Ascending aorta (tissue), 2 donors: ENCODE data around the gene MDN1. TPM values are rescaled to one million over a fixed set of nuclear protein-coding genes. Genes with fewer than 3 reads are reported as not detected.

Experiments
- DNase-seq, 2 donors: peaks; one replicate each; pipeline ENCODE4 v3.0.0-alpha.2; 2019; ENCODE audit warnings: low spot score in 2 of 2
- H3K27ac ChIP-seq, 2 donors: fragments of 200-600 bp; sonication (generic); one replicate each; pipeline ENCODE4 v1.5.1; 2016 to 2017; ENCODE audit warnings: mild to moderate bottlenecking in 1 of 2
- H3K27me3 ChIP-seq: fragments of 200-600 bp; sonication (generic); one replicate; pipeline ENCODE4 v1.5.1; 2017
- H3K36me3 ChIP-seq, 2 donors: fragments of 200-600 bp; sonication (generic); one replicate each; pipeline ENCODE4 v1.5.1; 2016
- H3K4me1 ChIP-seq, 2 donors: fragments of 200-600 bp; sonication (generic); one replicate each; pipeline ENCODE4 v1.5.1; 2016 to 2017; ENCODE audit warnings: mild to moderate bottlenecking in 1 of 2
- H3K4me3 ChIP-seq, 2 donors: fragments of 200-600 bp; sonication (generic); one replicate each; pipeline ENCODE4 v1.5.1; 2016 to 2017; ENCODE audit warnings: mild to moderate bottlenecking in 1 of 2
- H3K9me3 ChIP-seq, 2 donors: fragments of 200-600 bp; sonication (generic); one replicate each; pipeline ENCODE4 v1.5.1; 2016
- intact Hi-C: fragments of 100-400 bp; cut with DNase I; formaldehyde crosslinking; loops from one replicate; pipeline ENCODE4 v1.15.1; 2023
- total RNA-seq: library from RNA; depleted of rRNA; stranded (reverse); fragments of >200 nt; gene quantifications from one replicate; pipeline ENCODE4 v1.1.0, GENCODE V29; 2016
- TF ChIP-seq, protein P1 (sequence below), 3 experiments: fragments of 200-600 bp in 2 of 3; fragments of 450-650 bp in 1 of 3; sonication (generic) in 2 of 3; IDR thresholded peaks; one replicate each; pipeline ENCODE4 v1.5.1; 2016 to 2019; ENCODE audit warnings: antibody characterized with exemption in 3 of 3, mild to moderate bottlenecking in 1 of 3, moderate library complexity in 1 of 3

MDN1 gene
- total RNA-seq, 1 donor from 2014 or later, result 12.2 TPM

DNA sequence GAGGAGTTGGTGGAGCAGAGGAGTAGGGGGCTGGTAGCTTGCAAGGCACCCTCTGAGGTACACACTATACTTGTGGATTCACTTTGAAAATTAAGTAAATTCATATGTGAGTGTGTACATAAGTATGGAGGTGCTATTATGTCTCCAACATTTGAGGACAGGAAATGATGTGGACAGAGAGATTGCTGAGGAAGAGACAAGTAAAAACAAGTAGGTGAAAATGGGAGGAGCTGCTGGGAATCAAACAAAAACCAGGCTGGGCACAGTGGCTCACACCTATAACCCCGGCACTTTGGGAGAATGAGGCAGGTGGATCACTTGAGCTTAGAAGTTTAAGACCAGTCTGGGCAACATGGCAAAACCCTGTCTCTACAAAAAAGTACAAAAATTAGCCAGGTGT lies 111.8 kb downstream of the MDN1 start:
- TF ChIP-seq, protein P1, sequence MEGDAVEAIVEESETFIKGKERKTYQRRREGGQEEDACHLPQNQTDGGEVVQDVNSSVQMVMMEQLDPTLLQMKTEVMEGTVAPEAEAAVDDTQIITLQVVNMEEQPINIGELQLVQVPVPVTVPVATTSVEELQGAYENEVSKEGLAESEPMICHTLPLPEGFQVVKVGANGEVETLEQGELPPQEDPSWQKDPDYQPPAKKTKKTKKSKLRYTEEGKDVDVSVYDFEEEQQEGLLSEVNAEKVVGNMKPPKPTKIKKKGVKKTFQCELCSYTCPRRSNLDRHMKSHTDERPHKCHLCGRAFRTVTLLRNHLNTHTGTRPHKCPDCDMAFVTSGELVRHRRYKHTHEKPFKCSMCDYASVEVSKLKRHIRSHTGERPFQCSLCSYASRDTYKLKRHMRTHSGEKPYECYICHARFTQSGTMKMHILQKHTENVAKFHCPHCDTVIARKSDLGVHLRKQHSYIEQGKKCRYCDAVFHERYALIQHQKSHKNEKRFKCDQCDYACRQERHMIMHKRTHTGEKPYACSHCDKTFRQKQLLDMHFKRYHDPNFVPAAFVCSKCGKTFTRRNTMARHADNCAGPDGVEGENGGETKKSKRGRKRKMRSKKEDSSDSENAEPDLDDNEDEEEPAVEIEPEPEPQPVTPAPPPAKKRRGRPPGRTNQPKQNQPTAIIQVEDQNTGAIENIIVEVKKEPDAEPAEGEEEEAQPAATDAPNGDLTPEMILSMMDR (IDR thresholded peaks at IDR 0.05), result no peak
- H3K4me1 ChIP-seq, result no peaks in the 10 kb centered on the region
- no peak overlapping the region for H3K4me3 ChIP-seq
- DNase-seq, result no peak
- no peaks in the 10 kb centered on the region for H3K27me3 ChIP-seq
- intact Hi-C loops, result no loop called here
- no peaks in the 10 kb centered on the region for H3K9me3 ChIP-seq
- H3K36me3 ChIP-seq, result peaks cover 36 to 69% of the 10 kb centered on the region in 2 donors
- H3K27ac ChIP-seq, result no peak overlapping the region

DNA sequence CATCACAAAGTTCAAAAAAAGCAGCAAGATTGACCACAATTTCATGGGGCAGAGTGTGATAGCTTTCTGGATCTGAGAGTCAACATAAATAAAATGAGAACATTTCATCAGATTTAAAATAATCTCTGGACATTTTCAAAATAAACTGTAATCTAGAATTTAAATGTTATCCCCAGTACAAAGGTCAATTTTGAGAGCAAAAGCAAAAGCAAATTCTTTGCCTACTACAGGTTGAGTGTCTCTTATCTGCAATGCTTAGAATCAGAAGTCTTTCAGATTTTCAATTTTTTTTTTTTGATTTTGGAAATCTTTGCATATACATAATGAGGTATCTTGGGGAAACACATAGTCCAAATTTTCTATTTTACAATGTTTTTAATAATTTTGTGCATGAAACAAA lies 113.5 kb downstream of the MDN1 start:
- TF ChIP-seq, protein P1 (IDR thresholded peaks at IDR 0.05), result no peak
- no peaks in the 10 kb centered on the region for H3K9me3 ChIP-seq
- intact Hi-C loops, result no loop called here
- no peak for DNase-seq
- no peak overlapping the region for H3K4me3 ChIP-seq
- no peaks in the 10 kb centered on the region for H3K4me1 ChIP-seq
- H3K27me3 ChIP-seq, result no peaks in the 10 kb centered on the region
- peaks cover 25 to 68% of the 10 kb centered on the region in 2 donors for H3K36me3 ChIP-seq
- H3K27ac ChIP-seq, result no peak overlapping the region

DNA sequence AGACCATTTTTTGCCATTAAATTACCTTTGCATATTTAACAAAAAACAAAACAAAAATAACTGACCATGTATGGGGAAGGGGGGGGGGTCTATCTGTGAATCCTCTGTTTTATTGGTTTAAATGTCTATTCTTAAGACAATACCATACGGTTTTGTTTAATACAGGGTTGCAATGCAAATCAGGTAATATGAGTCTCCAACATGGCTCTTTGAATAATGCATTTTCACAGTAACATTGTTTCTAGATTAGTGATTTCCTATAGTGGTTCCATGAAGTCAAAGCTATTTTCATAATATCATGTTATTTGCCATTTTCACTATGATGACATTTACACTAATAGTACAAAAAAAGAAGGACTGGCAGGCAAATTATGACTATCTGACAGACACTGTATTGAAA lies 116.3 kb downstream of the MDN1 start:
- H3K4me3 ChIP-seq, result no peak overlapping the region

GRCh38 chr6:89702349-89702748 lies 117.2 kb downstream of the MDN1 start:
- intact Hi-C loops, result no loop called here
- H3K27ac ChIP-seq, result no peak overlapping the region
- no peaks in the 10 kb centered on the region for H3K27me3 ChIP-seq
- H3K9me3 ChIP-seq, result no peaks in the 10 kb centered on the region
- H3K4me1 ChIP-seq, result no peaks in the 10 kb centered on the region
- TF ChIP-seq, protein P1 (IDR thresholded peaks at IDR 0.05), result no peak
- H3K4me3 ChIP-seq, result no peak overlapping the region
- H3K36me3 ChIP-seq, result peaks cover 28 to 70% of the 10 kb centered on the region in 2 donors
- DNase-seq, result no peak

More for the DNA sequence above, 116.3 kb downstream of the MDN1 start:
- H3K36me3 ChIP-seq, result peaks cover 34 to 76% of the 10 kb centered on the region in 2 donors
- H3K27me3 ChIP-seq, result no peaks in the 10 kb centered on the region
- no peak overlapping the region for H3K27ac ChIP-seq
- TF ChIP-seq, protein P1 (IDR thresholded peaks at IDR 0.05), result no peak
- no peak for DNase-seq
- no peaks in the 10 kb centered on the region for H3K9me3 ChIP-seq
- intact Hi-C loops, result no loop called here
- no peaks in the 10 kb centered on the region for H3K4me1 ChIP-seq

- Histone ChIP-seq H3K4me1 (no peaks in the 10 kb centered on the region), H3K9me3 (no peaks in the 10 kb centered on the region), H3K36me3 (peaks cover 68 to 88% of the 10 kb centered on the region in 2 donors), H3K27me3 (no peaks in the 10 kb centered on the region), H3K4me3 (no peak overlapping the region), H3K27ac (no peak overlapping the region)
- TF ChIP-seq, protein P1 (IDR thresholded peaks at IDR 0.05), result no peak
- no peak for DNase-seq
- intact Hi-C loops, result no loop called here
These were observed 123.9 kb downstream of the MDN1 start for GRCh38 chr6:89695667-89696066.

DNA sequence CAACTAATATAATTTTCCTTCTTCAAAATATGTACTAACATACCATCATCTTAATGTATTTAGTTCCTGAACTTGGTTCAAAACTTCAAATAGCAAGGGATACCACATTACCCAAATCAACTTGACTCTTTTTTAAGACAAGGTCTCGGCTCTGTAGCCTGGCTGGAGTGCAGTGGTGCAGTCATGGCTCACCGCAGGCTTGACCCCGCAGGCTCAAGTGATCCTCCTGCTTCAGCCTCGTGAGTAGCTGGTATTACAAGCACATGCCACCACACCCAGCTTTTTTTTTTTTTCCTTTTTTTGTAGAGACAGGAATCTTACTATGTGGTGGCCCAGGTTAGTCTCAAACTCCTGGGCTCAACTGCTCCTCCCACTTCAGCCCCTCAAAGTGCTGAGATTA lies 125.2 kb downstream of the MDN1 start:
- peaks cover 59 to 88% of the 10 kb centered on the region in 2 donors for H3K36me3 ChIP-seq
- TF ChIP-seq, protein P1 (IDR thresholded peaks at IDR 0.05), result no peak
- no peaks in the 10 kb centered on the region for H3K27me3 ChIP-seq
- intact Hi-C loops, result no loop called here
- no peaks in the 10 kb centered on the region for H3K9me3 ChIP-seq
- no peak overlapping the region for H3K27ac ChIP-seq
- DNase-seq, result no peak
- H3K4me3 ChIP-seq, result no peak overlapping the region
- H3K4me1 ChIP-seq, result no peaks in the 10 kb centered on the region
